Umbilical cord (tissue), 2 donors: ENCODE data around the gene ADAP1. TPM values are rescaled to one million over a fixed set of nuclear protein-coding genes. Genes with fewer than 3 reads are reported as not detected.
A peak's percentile ranks its signal among the peaks of the same experiment; 100 is the strongest.

Experiments used
- DNase-seq: peaks from one replicate; pipeline ENCODE4 v3.0.0-alpha.2; 2015; ENCODE audit warnings: low spot score
- total RNA-seq: library from RNA; depleted of rRNA; stranded (reverse); fragments of >200 nt; gene quantifications from one replicate; pipeline ENCODE4 v1.2.3, GENCODE V29; 2014; ENCODE audit warnings: low replicate concordance; ENCODE audit not compliant: insufficient read depth

Gene ADAP1
- total RNA-seq, 1 donor from 2014 or later = 13.5 TPM

DNA sequence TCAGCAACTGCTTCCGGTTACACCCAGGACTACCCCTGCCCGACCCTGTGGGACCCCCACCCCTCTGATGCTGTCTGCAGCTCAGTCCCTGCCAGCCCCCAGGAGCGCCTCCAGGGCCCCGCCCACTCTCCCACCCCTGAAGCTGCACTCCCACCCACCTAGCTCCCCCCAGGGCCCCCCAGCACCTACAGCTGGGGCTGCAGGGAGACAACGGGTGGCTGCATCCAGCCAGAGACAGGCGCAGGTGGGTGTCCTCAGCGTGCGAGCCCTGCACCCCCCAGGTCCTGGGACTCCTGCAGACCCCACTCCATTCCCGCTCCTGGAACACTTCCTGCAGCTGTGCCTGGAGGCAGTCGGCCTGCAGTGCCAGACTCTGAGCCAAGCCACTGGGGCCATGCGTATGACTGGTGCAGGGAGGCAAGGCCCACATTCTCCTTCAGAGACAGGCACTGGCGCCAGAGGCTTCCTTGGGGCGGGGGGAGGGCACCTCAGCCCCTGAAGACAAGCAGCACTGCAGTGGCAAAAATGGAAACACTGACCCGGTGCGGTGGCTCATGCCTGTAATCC, 34.6 kb upstream of the ADAP1 start:
- DNase-seq = peak; percentile 42

GRCh38 chr7:988426-988911, 34.0 kb upstream of the ADAP1 start:
- peak; percentile 40 for DNase-seq

DNA sequence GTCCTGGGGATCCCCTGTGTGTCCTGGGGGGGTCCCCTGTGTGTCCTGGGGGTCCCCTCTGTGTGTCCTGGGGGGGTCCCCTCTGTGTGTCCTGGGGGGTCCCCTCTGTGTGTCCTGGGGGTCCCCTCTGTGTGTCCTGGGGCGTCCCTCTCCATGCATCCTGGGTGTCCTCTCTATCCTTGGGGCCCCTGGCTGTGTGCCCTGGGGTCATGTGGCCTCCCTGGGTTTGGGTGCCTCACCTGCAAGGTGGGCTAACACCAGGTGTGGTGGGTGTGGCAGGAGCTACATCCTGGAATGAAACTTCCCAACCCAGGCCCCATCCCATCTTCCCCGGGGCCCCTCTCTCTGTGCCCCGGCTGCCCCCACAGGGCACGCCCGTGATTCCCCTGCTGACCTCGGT, 33.4 kb upstream of the ADAP1 start:
- DNase-seq = no peak

DNA sequence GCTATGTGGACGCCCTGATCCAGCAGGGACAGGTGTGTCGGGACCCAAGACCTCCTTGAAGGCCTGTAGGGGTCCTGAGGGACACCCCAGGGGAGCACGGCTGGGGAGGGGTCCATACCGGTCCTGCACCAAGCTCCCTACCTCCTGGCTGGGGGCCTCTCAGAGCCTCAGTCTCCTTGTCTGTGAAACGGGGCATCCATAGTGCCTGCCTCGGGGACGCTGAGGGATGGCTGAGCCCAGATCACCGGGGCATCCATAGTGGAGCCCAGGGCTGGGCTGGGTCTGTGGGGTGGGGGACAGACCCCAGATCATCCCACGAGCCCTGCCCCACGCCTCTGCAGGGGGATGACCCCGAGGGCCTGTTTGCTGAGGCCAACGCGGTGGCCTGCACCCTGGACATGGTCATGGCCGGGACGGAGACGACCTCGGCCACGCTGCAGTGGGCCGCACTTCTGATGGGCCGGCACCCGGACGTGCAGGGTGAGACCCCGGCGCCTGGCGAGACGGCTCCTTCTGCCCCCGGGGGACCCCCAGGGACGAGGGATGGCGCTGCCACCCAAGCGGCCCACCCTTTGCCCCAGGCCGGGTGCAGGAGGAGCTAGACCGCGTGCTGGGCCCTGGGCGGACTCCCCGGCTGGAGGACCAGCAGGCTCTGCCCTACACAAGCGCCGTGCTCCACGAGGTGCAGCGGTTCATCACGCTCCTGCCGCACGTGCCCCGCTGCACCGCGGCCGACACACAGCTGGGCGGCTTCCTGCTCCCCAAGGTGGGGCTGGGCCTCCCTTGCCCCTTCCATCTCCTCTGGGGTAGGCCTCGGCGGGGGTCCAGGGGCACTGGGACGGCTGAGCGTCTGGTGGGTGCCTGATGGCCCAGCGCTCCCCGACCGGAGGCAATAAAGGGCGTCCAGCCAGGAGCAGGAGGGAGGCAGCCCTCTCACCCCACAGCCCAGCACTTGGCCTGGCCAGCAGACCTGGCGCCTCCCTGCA, 32.6 kb upstream of the ADAP1 start:
- no peak for DNase-seq

GRCh38 chr7:985915-986741, 31.6 kb upstream of the ADAP1 start:
- no peak for DNase-seq

GRCh38 chr7:985127-985416, 30.6 kb upstream of the ADAP1 start:
- no peak for DNase-seq

DNA sequence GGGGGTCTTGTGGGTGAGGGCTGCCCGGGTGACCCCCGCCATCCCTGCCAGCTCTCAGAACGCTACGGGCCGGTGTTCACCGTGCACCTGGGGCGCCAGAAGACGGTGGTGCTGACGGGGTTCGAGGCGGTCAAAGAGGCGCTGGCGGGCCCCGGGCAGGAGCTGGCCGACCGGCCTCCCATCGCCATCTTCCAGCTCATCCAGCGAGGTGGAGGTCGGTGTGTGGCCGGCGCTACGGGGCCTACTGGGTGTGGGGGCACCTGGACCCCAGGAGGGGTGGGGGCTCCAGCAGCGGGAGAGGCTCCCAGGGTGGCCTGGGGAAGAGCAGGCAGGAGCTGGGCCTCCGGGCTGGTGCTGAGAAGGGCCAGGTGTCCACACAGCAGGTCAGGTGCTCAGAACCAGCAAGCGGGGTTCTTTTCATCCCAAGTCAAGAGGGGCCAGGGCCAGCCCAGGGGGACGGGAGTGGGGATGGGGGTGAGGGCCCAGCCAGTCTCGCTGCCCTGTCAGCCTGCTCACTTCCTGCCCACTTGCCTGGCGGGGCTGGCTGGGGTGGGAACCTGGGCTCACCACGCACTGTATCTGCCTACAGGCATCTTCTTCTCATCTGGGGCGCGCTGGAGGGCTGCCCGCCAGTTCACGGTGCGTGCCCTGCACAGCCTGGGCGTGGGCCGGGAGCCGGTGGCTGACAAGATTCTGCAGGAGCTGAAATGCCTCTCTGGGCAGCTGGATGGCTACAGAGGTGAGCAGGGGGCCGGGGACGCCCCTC, 30.1 kb upstream of the ADAP1 start:
- no peak for DNase-seq

GRCh38 chr7:983616-984071, 29.2 kb upstream of the ADAP1 start:
- DNase-seq = no peak

DNA sequence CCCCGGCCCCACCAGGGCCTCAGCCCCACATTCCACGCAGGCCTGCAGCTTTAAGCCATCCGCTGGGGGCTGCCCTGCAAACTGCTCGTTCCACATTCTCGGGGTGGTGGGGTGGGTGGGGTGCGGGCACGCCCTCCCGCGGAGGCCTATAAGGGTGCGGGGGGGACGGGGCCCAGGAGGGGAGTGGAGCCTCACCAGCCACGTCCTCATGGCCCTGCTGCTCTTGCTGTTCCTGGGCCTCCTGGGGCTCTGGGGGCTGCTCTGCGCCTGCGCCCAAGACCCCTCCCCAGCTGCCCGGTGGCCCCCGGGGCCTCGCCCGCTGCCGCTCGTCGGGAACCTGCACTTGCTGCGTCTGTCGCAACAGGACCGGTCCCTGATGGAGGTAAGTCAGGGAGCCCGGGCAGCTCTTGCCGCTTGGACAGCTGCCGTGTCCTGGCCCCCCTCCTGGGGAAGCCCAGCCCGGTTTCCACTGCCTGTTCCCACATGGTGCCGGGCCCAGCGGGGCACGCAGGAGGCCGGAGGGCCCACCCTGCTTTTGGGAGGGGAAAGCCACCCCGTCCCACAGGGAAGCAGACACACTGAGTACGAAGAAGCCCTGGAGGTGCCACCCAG, 28.6 kb upstream of the ADAP1 start, which contains the start of gene CYP2W1:
Gene CYP2W1, plus strand, starts transcription at position 178 of the 612 bp plus-strand sequence. Its CDS starts 31 bp downstream, at position 209.
- DNase-seq = peak; percentile 92

- no peak for DNase-seq
Observed at GRCh38 chr7:982511-983003, 28.1 kb upstream of the ADAP1 start.

GRCh38 chr7:981793-982510, 27.5 kb upstream of the ADAP1 start:
- DNase-seq = peak; percentile 67

- no peak for DNase-seq
Observed at GRCh38 chr7:979886-980571, 25.5 kb upstream of the ADAP1 start.

- DNase-seq = no peak
Observed at GRCh38 chr7:979151-979550, 24.7 kb upstream of the ADAP1 start.

- no peak for DNase-seq
Observed at GRCh38 chr7:978416-979091, 24.1 kb upstream of the ADAP1 start.

DNA sequence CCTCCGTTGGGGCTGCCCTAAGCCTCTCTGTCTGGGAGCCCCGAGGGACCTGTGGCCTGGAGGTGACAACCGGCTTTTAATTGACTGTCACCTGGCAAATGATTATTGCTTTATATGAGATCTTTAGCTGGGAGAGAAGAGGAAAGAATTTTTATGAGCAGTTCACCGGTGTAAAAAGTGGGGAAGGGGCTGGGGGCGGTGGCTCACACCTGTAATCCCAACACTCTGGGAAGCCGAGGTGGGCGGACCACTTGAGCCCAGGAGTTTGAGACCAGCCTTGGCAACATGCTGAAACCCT, 23.5 kb upstream of the ADAP1 start:
- no peak for DNase-seq

DNA sequence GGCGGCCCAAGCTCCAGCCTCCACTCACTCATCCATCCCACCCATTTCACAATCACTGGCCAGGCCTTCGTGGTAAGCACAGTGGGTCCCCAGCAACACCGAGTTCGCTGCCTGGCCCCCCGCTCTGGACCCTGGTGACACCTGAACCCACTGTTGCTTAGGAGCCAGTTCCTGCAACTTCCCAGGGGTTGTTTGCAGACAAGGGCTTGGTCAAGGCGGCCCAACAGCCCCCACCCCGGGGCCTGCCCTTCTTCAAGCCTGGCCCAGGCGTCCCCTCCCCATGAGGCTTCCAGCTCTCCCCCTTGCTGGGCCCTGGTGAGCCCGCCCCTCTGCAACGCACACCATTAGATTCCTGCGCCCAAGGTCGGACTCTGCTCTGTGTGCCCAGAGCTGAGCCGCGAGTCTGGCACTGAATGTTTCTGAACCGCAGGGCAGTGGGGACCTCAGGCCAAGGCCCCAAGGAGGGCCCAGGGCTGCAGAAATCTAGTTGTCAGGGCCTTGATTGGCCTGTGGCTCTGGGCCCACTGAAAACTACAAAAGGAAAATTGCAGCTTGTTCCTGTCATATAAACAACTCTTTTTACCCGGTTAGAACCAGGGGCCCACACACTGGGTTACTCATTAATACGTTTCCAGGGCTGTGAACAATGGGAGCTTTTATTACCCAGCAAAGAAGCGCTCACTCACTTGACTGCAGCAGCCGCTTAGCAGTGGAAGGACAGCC, 23.0 kb upstream of the ADAP1 start:
- DNase-seq = no peak

GRCh38 chr7:976901-977325, 22.4 kb upstream of the ADAP1 start:
- DNase-seq = no peak
